Ovary (tissue), 9 donors: Measurements from ENCODE around the gene DDX20. TPM values are rescaled to one million over a fixed set of nuclear protein-coding genes. Genes with fewer than 3 reads are reported as not detected.

ENCODE experiments used
- DNase-seq, 5 donors: peaks; one replicate each; pipeline ENCODE4 v3.0.0-alpha.2; 2019 to 2020
- H3K27ac ChIP-seq, 2 donors: fragments of 200-600 bp; one replicate each; pipeline versions ENCODE4 v1.5.1 to v1.8.0; 2019 to 2022
- H3K27me3 ChIP-seq: fragments of 200-600 bp; one replicate; pipeline ENCODE4 v1.8.0; 2022
- H3K36me3 ChIP-seq: fragments of 200-600 bp; sonication (generic); one replicate; pipeline ENCODE4 v1.5.1; 2019
- H3K4me1 ChIP-seq: one replicate; pipeline ENCODE4 v1.8.1; 2013; ENCODE audit warnings: mild to moderate bottlenecking, moderate library complexity; ENCODE audit not compliant: insufficient read depth
- H3K4me3 ChIP-seq: fragments of 200-600 bp; sonication (generic); one replicate; pipeline ENCODE4 v1.5.1; 2017
- H3K9me3 ChIP-seq, 2 donors: fragments of 200-600 bp in 1 of 2; sonication (generic) in 1 of 2; one replicate each; pipeline versions ENCODE4 v1.5.1 to v1.8.1; 2013 to 2019; ENCODE audit warnings: mild to moderate bottlenecking in 1 of 2, moderate library complexity in 1 of 2
- EP300 ChIP-seq: sonication (generic); formaldehyde crosslinking; IDR thresholded peaks from one replicate; pipeline ENCODE4 v1.6.1; 2017; ENCODE audit warnings: antibody characterized with exemption
- POLR2A ChIP-seq: fragments of 450-650 bp; IDR thresholded peaks from one replicate; pipeline ENCODE4 v1.6.1; 2017; ENCODE audit warnings: antibody characterized with exemption, mild to moderate bottlenecking, moderate library complexity
- WGBS, 3 donors: extraction: QIAGEN DNeasy Blood & Tissue Kit in 1 of 3; methylation state at CpG; one replicate each; pipeline versions ENCODE4 v1.1.5 to v1.1.7; 2013 to 2017; 5-methylcytosine and 5-hydroxymethylcytosine counted together
- intact Hi-C, 4 donors: fragments of 100-400 bp; cut with DNase I; formaldehyde crosslinking; loops; one replicate each; pipeline versions ENCODE4 v1.11.0 to v1.15.1; 2022 to 2023
- polyA plus RNA-seq, 2 donors: library from polyadenylated mRNA; stranded (reverse); fragments of 200-250 nt in 1 of 2; fragments of 350-450 nt in 1 of 2; fragmentation: Illumina TruSeq in 1 of 2; extraction: RNeasy Lipid Tissue Mini Kit (QIAGEN cat#74804) in 1 of 2; gene quantifications; one replicate each; pipeline ENCODE4 v1.2.3, GENCODE V29; 2013 to 2014
- total RNA-seq, 7 donors: library from RNA; depleted of rRNA in 2 of 7; stranded (reverse); fragments of >200 nt in 2 of 7; fragmentation: NEBNext Ultra II Directional in 3 of 7; extraction: Animal tissue kit (Norgen Biotek cat#: 25700) in 3 of 7; gene quantifications; one replicate each; pipeline versions ENCODE4 v1.1.0 to v1.2.4, GENCODE V29; 2016 to 2023
- TF ChIP-seq, protein P1 (sequence below), 3 donors: fragments of 450-650 bp in 2 of 3; fragments of 200-600 bp in 1 of 3; IDR thresholded peaks; one replicate each; pipeline versions ENCODE4 v1.5.1 to v1.8.0; 2016 to 2022; ENCODE audit warnings: antibody characterized with exemption in 3 of 3, mild to moderate bottlenecking in 1 of 3
- donor health status: DM: no; HTN: no; CAD: no; lungs with moderate emphysema.
- donor health status: DM: no; HTN: no; CAD: no.
- donor health status: Bipolar disorder and iron deficiency.
- donor health status: DM: yes; HTN: yes; CAD: no.
- donor health status: DM: no; HTN: no; CAD: no.
- donor health status: DM: yes; HTN: yes; CAD: no.

Gene DDX20
- total and polyA plus RNA-seq, 9 donors = 7.3 to 26.9 (median 11.8) TPM

DNA sequence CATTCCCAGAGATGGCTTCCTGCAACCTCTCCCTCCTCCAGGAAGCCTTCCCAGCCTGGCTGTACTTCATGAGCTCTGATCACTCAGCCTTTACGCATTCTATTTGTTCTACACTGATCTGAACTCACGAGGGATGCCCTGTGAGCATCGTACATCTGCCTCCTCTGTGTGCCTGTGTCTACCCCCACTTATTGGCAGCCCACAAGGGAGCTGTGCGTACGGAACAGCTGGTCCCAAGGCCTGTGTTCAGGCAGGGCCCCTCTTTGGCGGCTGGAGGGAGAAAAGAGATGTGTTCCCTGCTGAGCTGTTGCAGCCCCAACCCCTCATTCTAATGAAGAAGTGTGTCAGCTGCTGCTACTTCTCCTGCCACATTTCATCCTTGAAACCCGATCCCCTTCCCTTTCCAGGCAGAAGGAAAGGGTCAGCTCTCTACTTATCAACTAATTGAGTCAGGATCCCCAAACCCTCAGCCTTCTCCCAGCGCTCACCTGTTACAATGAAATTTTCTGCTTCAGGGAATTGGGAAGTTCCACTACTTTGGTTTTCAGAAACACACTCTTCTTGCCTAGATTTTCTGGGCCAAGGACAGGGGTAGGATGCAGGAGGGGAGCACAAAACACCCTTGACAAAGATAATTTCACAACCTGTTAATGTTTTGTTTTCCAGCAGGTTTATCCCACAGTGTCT is 19.7 kb upstream of the DDX20 start:
- 20 to 39% (median 25%) methylated on average over 8 of the region's 8 CpGs for WGBS, 3 donors
- no peak overlapping the region for H3K4me3 ChIP-seq
- H3K4me1 ChIP-seq = peaks cover 18% of the 10 kb centered on the region
- H3K27ac ChIP-seq = peak overlapping the region in 1 of 2 donors; percentile 79
- H3K27me3 ChIP-seq = no peaks in the 10 kb centered on the region
- no peaks in the 10 kb centered on the region for H3K9me3 ChIP-seq
- intact Hi-C loops = loop anchor here in 1 of 4 donors (10.0 kb wide), 1 partner anchor 111 kb away; no protein-coding TSS in a partner anchor
- H3K36me3 ChIP-seq = no peaks in the 10 kb centered on the region
- DNase-seq = peak in 2 of 5 donors; percentile 54 to 55
- TF ChIP-seq POLR2A (no peak), EP300 (no peak)
- TF ChIP-seq, protein P1, sequence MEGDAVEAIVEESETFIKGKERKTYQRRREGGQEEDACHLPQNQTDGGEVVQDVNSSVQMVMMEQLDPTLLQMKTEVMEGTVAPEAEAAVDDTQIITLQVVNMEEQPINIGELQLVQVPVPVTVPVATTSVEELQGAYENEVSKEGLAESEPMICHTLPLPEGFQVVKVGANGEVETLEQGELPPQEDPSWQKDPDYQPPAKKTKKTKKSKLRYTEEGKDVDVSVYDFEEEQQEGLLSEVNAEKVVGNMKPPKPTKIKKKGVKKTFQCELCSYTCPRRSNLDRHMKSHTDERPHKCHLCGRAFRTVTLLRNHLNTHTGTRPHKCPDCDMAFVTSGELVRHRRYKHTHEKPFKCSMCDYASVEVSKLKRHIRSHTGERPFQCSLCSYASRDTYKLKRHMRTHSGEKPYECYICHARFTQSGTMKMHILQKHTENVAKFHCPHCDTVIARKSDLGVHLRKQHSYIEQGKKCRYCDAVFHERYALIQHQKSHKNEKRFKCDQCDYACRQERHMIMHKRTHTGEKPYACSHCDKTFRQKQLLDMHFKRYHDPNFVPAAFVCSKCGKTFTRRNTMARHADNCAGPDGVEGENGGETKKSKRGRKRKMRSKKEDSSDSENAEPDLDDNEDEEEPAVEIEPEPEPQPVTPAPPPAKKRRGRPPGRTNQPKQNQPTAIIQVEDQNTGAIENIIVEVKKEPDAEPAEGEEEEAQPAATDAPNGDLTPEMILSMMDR (IDR thresholded peaks at IDR 0.05) = no peak

DNA sequence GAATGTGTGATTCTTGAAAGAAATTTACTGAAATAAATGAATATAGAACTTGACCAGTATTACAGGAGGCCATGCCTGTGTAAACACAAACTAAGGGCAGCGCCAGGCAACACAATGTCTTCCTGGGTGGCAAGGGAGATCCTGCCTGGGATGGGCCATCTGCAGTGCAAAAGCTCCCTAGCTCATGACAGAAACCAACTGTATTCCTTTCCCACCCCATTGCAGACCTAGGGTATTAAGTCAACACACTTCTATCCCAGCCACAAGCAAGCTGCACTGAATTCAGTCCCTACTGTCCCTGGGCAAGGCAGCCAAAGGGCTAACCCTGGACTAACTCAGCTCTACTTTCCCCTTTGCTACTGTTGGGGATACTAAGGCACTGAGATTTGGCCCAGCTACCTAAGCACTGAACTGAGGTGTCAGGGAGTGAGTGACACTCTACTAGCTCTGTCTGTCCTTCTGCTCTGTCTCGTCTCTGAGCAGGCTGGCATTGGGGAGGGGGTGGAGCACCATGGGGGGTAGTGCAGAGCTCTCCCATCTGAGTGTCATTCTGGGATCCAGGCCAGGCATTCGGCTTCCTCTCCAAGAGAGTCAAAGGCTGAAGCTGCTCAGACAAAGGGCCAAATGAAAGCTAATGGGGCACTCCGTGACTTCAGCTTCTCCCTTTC is 19.0 kb upstream of the DDX20 start:
- TF ChIP-seq POLR2A (no peak), EP300 (no peak)
- TF ChIP-seq, protein P1 (IDR thresholded peaks at IDR 0.05) = no peak
- DNase-seq = peak; percentile 43 to 73 (median 59)
- intact Hi-C loops = loop anchor here in 1 of 4 donors (10.0 kb wide), 1 partner anchor 112 kb away; no protein-coding TSS in a partner anchor
- H3K36me3 ChIP-seq = no peaks in the 10 kb centered on the region
- WGBS, 3 donors = 26 to 37% (median 33%) methylated on average over 4 of the region's 4 CpGs
- H3K27me3 ChIP-seq = no peaks in the 10 kb centered on the region
- no peak overlapping the region for H3K4me3 ChIP-seq
- peaks cover 18% of the 10 kb centered on the region for H3K4me1 ChIP-seq
- peak overlapping the region in 1 of 2 donors; percentile 79 for H3K27ac ChIP-seq
- H3K9me3 ChIP-seq = no peaks in the 10 kb centered on the region

DNA sequence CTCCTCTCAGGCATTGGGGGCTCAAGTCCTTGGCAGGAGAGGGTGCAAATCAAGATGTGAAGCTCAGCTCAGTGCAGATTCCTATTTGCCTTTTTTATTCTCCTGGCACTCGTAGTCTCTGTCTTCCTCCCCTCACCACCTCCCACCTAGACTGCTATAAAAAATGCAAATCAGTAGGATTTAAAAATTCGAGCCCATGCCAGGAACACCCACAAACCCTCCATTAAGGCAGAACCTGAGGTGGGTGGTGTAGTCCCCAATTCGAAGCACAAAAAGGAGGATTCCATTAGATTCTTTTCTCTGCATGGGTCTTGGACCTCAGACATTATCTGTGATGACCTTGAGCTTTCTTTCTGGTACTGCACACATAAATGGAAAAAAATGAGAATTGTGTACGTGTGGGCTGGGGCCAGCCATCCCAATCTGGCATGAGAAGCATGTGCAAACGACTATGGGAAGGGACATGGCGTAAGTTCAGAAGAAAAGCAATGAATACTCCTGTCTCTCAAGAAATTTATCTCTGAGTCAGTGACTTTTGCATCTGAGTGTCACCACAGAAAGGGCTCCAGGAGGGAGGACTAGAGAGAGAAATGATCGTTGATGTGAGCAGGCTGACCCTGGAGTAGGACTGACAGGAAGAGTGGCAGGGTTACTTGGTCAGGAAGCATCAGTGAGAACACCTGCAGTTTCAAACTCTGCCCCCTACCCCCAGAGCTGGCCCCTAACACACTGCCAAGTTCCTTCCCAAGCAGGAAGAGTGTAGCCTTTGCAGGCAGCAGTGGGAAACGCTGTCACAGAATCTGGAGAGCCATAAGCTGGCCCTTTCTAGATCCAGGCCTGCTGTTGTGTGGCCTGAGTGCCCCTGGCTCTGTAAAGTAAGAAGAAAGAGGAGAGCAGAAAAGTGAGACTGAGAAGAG is 18.2 kb upstream of the DDX20 start:
- Histone ChIP-seq H3K4me1 (peaks cover 18% of the 10 kb centered on the region), H3K4me3 (peak overlapping the region; percentile 47), H3K9me3 (no peaks in the 10 kb centered on the region), H3K27me3 (no peaks in the 10 kb centered on the region), H3K36me3 (no peaks in the 10 kb centered on the region), H3K27ac (peak overlapping the region; percentile 65 to 79)
- TF ChIP-seq, protein P1 (IDR thresholded peaks at IDR 0.05) = no peak
- TF ChIP-seq EP300 (no peak), POLR2A (no peak)
- DNase-seq = no peak
- 14 to 18% (median 16%) methylated on average over 8 of the region's 8 CpGs for WGBS, 3 donors
- intact Hi-C loops = loop anchor here in 2 of 4 donors (2.0 to 10.0 kb wide), 2 partner anchors 17 to 113 kb away; partner anchors contain the start of gene DDX20 (in 1 of the 2)

DNA sequence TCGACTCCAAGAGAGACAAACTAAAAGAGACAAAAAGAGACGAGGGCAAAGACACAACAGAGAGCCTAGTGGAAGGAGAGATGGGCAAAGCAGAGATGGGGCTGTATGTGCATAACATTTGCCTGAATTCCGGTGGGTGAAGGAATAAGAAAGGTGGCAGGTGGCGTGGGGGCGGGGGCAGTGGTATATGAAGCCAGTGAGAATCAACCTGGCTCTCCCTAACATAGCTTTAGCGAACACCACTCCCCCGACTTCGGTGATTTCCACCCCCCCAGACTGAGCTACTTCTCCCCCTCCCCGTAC is 17.6 kb upstream of the DDX20 start:
- Histone ChIP-seq H3K36me3 (no peaks in the 10 kb centered on the region), H3K27me3 (no peaks in the 10 kb centered on the region), H3K9me3 (no peaks in the 10 kb centered on the region), H3K4me3 (peak overlapping the region; percentile 47), H3K27ac (peak overlapping the region; percentile 65 to 79), H3K4me1 (peaks cover 18% of the 10 kb centered on the region)
- 11 to 19% (median 16%) methylated on average over 9 of the region's 9 CpGs for WGBS, 3 donors
- TF ChIP-seq, protein P1 (IDR thresholded peaks at IDR 0.05) = no peak
- TF ChIP-seq POLR2A (no peak), EP300 (no peak)
- no peak for DNase-seq
- intact Hi-C loops = loop anchor here in 2 of 4 donors (2.0 to 10.0 kb wide), 2 partner anchors 17 to 113 kb away; partner anchors contain the start of gene DDX20 (in 1 of the 2)
